Astrocyte of the spinal cord (primary cell): ENCODE measurements around the gene ABCB10.

Experiments used
- DNase-seq: peaks from one replicate; pipeline ENCODE4 v3.0.0; 2011; ENCODE audit warnings: low read depth, low spot score
- H3K4me3 ChIP-seq: 2 replicates; pipeline ENCODE4 v1.5.1; 2011; ENCODE audit warnings: low read depth, mild to moderate bottlenecking, low read length, moderate library complexity
- CTCF ChIP-seq: IDR thresholded peaks from 2 replicates; pipeline ENCODE4 v1.5.1; 2012; ENCODE audit warnings: low read depth, mild to moderate bottlenecking, low read length, inconsistent platforms
- in situ Hi-C: cut with HindIII; loops from 2 replicates; pipeline ENCODE4 v1.10.0; 2017; ENCODE audit warnings: low sequenced_read_pairs

The ABCB10 gene

GRCh38 chr1:229506633-229507032 lies 51.9 kb downstream of the ABCB10 start:
- no peak for TF ChIP-seq CTCF
- H3K4me3 ChIP-seq, result no peak overlapping the region
- in situ Hi-C loops, result no loop called here
- DNase-seq, result no peak

GRCh38 chr1:229495782-229496181 lies 62.7 kb downstream of the ABCB10 start:
- no peak overlapping the region for H3K4me3 ChIP-seq
- DNase-seq, result no peak
- in situ Hi-C loops, result loop anchor here (25.0 kb wide), 1 partner anchor 208 kb away; no protein-coding TSS in a partner anchor
- TF ChIP-seq CTCF, result no peak

- in situ Hi-C loops, result loop anchor here (25.0 kb wide), 1 partner anchor 200 kb away; no protein-coding TSS in a partner anchor
- no peak overlapping the region for H3K4me3 ChIP-seq
- no peak for TF ChIP-seq CTCF
- no peak for DNase-seq
Observed at GRCh38 chr1:229487181-229487580, 71.3 kb downstream of the ABCB10 start.

- no peak for DNase-seq
- TF ChIP-seq CTCF, result no peak
- in situ Hi-C loops, result loop anchor here (25.0 kb wide), 1 partner anchor 198 kb away; no protein-coding TSS in a partner anchor
- H3K4me3 ChIP-seq, result no peak overlapping the region
Observed at GRCh38 chr1:229485318-229485717, 73.2 kb downstream of the ABCB10 start.

GRCh38 chr1:229482511-229482910 lies 76.0 kb downstream of the ABCB10 start:
- no peak for DNase-seq
- TF ChIP-seq CTCF, result no peak
- in situ Hi-C loops, result loop anchor here (25.0 kb wide), 1 partner anchor 195 kb away; no protein-coding TSS in a partner anchor

GRCh38 chr1:229480495-229480894 lies 78.0 kb downstream of the ABCB10 start:
- no peak overlapping the region for H3K4me3 ChIP-seq
- TF ChIP-seq CTCF, result no peak
- in situ Hi-C loops, result loop anchor here (25.0 kb wide), 1 partner anchor 193 kb away; no protein-coding TSS in a partner anchor
- DNase-seq, result no peak

More at GRCh38 chr1:229482511-229482910, 76.0 kb downstream of the ABCB10 start:
- H3K4me3 ChIP-seq, result no peak overlapping the region
